H1 (cell line): Measurements from ENCODE around the gene RAB31. TPM values are rescaled to one million over a fixed set of nuclear protein-coding genes. Genes with fewer than 3 reads are reported as not detected.

Source experiments
- CTCF ChIA-PET: fragments of 300-600 bp; sonication (Branson Sonifier 250); formaldehyde crosslinking; loops from one replicate; lab custom pipeline; 2021; ENCODE audit not compliant: partially characterized antibody; lab: Charles Lee
- POLR2A ChIA-PET: fragments of 300-600 bp; sonication (Branson Sonifier 250); formaldehyde crosslinking; loops from one replicate; lab custom pipeline; 2021; ENCODE audit warnings: inconsistent platforms; ENCODE audit not compliant: partially characterized antibody; lab: Charles Lee
- DNase-seq, 2 experiments: peaks; one replicate each; pipeline versions ENCODE4 v3.0.0 to v3.0.0-alpha.2; 2010 to 2022; ENCODE audit warnings: low spot score in 2 of 2, low read depth in 1 of 2, mixed read lengths in 1 of 2
- FAIRE-seq: peaks from 2 replicates; lab custom pipeline; 2011; peaks lifted over from hg19 to GRCh38; lab: Jason Lieb, UNC
- H2AFZ ChIP-seq: 2 replicates; pipeline ENCODE4 v1.8.1; 2012; ENCODE audit warnings: low read length, inconsistent platforms
- H2AK5ac ChIP-seq: 2 replicates; pipeline ENCODE4 v1.6.1; 2013; ENCODE audit warnings: low read depth, low read length
- H2BK120ac ChIP-seq: replicated peaks from 2 replicates; pipeline ENCODE3; 2013; ENCODE audit warnings: low read depth, low read length, inconsistent platforms
- H2BK12ac ChIP-seq: 2 replicates; pipeline ENCODE4 v1.6.1; 2013; ENCODE audit warnings: low read depth, low read length
- H2BK15ac ChIP-seq: 2 replicates; pipeline ENCODE4 v1.6.1; 2013; ENCODE audit warnings: low read length
- H2BK20ac ChIP-seq: 2 replicates; pipeline ENCODE4 v1.6.1; 2013; ENCODE audit warnings: low read length
- H2BK5ac ChIP-seq: 2 replicates; pipeline ENCODE4 v1.6.1; 2013; ENCODE audit warnings: low read depth, low read length
- H3K14ac ChIP-seq: 2 replicates; pipeline ENCODE4 v1.6.1; 2013; ENCODE audit warnings: inconsistent platforms; ENCODE audit not compliant: insufficient read length
- H3K18ac ChIP-seq: 2 replicates; pipeline ENCODE4 v1.6.1; 2013; ENCODE audit warnings: low read length; ENCODE audit errors: extremely low read depth
- H3K23ac ChIP-seq: 2 replicates; pipeline ENCODE4 v1.6.1; 2013; ENCODE audit warnings: inconsistent platforms; ENCODE audit not compliant: insufficient read length
- H3K23me2 ChIP-seq: 2 replicates; pipeline ENCODE4 v1.6.1; 2013; ENCODE audit warnings: low read depth, low read length
- H3K27ac ChIP-seq: 2 replicates; pipeline ENCODE4 v1.6.1; 2011; ENCODE audit warnings: low read depth, low read length, inconsistent platforms
- H3K27me3 ChIP-seq, 4 experiments: replicated peaks in 1 of 4; 1 replicate in 1 of 4; 2 replicates in 3 of 4; pipeline versions ENCODE4 v1.6.1 to v1.8.1; 2011 to 2013; ENCODE audit warnings: low read length in 3 of 4, mild to moderate bottlenecking in 3 of 4, inconsistent platforms in 2 of 4, mixed read lengths in 2 of 4, moderate library complexity in 1 of 4; ENCODE audit not compliant: control insufficient read depth in 3 of 4, insufficient read depth in 3 of 4; ENCODE audit errors: extremely low read depth in 1 of 4
- H3K36me3 ChIP-seq, 4 experiments: 2 replicates each; pipeline versions ENCODE4 v1.6.1 to v1.8.1; 2011 to 2013; ENCODE audit warnings: mild to moderate bottlenecking in 4 of 4, low read length in 3 of 4, moderate library complexity in 2 of 4, control low read depth in 1 of 4, inconsistent platforms in 1 of 4; ENCODE audit not compliant: insufficient read depth in 4 of 4, control insufficient read depth in 2 of 4
- H3K4ac ChIP-seq: replicated peaks from 2 replicates; pipeline ENCODE3; 2013; ENCODE audit warnings: low read length, low read depth, mixed read lengths, inconsistent platforms; ENCODE audit not compliant: insufficient read length
- H3K4me1 ChIP-seq, 4 experiments: replicated peaks in 1 of 4; 1 replicate in 1 of 4; 2 replicates in 3 of 4; pipeline versions ENCODE4 v1.6.1 to v1.8.1; 2011 to 2013; ENCODE audit warnings: low read length in 3 of 4, inconsistent platforms in 2 of 4, mixed read lengths in 1 of 4; ENCODE audit not compliant: insufficient read depth in 4 of 4, control insufficient read depth in 3 of 4
- H3K4me2 ChIP-seq, 2 experiments: 2 replicates each; pipeline versions ENCODE4 v1.6.1 to v1.8.1; 2011 to 2013; ENCODE audit warnings: low read depth in 2 of 2, low read length in 2 of 2, control low read depth in 1 of 2, inconsistent platforms in 1 of 2, mild to moderate bottlenecking in 1 of 2; ENCODE audit not compliant: insufficient read depth in 1 of 2
- H3K4me3 ChIP-seq, 4 experiments: fragments of 200-600, 300-600 bp in 1 of 4; sonication (generic), shearing (Covaris generic), sonication (Bioruptor Twin) in 1 of 4; 2 replicates each; pipeline versions ENCODE4 v1.5.1 to v1.8.1; 2011 to 2016; ENCODE audit warnings: low read length in 4 of 4, low read depth in 3 of 4, control low read depth in 2 of 4, inconsistent platforms in 2 of 4, mild to moderate bottlenecking in 2 of 4, mixed read lengths in 1 of 4, moderate library complexity in 1 of 4; ENCODE audit not compliant: insufficient read depth in 2 of 4; ENCODE audit errors: extremely low read depth in 1 of 4
- H3K56ac ChIP-seq: replicated peaks from 2 replicates; pipeline ENCODE3; 2013; ENCODE audit warnings: low read depth, mild to moderate bottlenecking, mixed read lengths, low read length, inconsistent platforms; ENCODE audit not compliant: insufficient read length
- H3K79me1 ChIP-seq: 2 replicates; pipeline ENCODE4 v1.6.1; 2013; ENCODE audit warnings: low read depth, low read length, control low read depth
- H3K79me2 ChIP-seq, 2 experiments: 2 replicates each; pipeline versions ENCODE4 v1.6.1 to v1.8.1; 2012 to 2013; ENCODE audit warnings: low read length in 2 of 2, mild to moderate bottlenecking in 2 of 2, inconsistent platforms in 1 of 2; ENCODE audit not compliant: insufficient read depth in 2 of 2, control insufficient read depth in 1 of 2
- H3K9ac ChIP-seq, 4 experiments: replicated peaks in 1 of 4; 1 replicate in 1 of 4; 2 replicates in 3 of 4; pipeline versions ENCODE4 v1.6.1 to v1.8.1; 2011 to 2013; ENCODE audit warnings: low read depth in 3 of 4, low read length in 3 of 4, control low read depth in 2 of 4, mild to moderate bottlenecking in 2 of 4, moderate library complexity in 2 of 4, inconsistent platforms in 1 of 4; ENCODE audit errors: extremely low read depth in 1 of 4
- H3K9me3 ChIP-seq, 2 experiments: 2 replicates each; pipeline versions ENCODE4 v1.6.1 to v1.8.1; 2012 to 2013; ENCODE audit warnings: mild to moderate bottlenecking in 2 of 2, moderate library complexity in 2 of 2, control low read depth in 1 of 2, inconsistent platforms in 1 of 2, low read depth in 1 of 2, low read length in 1 of 2, mixed read lengths in 1 of 2; ENCODE audit not compliant: insufficient read depth in 2 of 2
- H4K20me1 ChIP-seq, 2 experiments: replicated peaks in 1 of 2; 2 replicates each; pipeline versions ENCODE3 to v1.8.1; 2011 to 2013; ENCODE audit warnings: inconsistent platforms in 2 of 2, low read length in 2 of 2, mild to moderate bottlenecking in 1 of 2; ENCODE audit not compliant: insufficient read depth in 2 of 2, control insufficient read depth in 1 of 2
- H4K5ac ChIP-seq: 2 replicates; pipeline ENCODE4 v1.6.1; 2013; ENCODE audit warnings: low read length, low read depth, mixed read lengths, inconsistent platforms; ENCODE audit not compliant: insufficient read length
- H4K8ac ChIP-seq: 2 replicates; pipeline ENCODE4 v1.8.0; 2013; ENCODE audit warnings: mild to moderate bottlenecking, moderate library complexity, low read length, inconsistent platforms; ENCODE audit not compliant: insufficient read depth; ENCODE audit errors: extremely low read depth
- H4K91ac ChIP-seq: replicated peaks from 2 replicates; pipeline ENCODE3; 2013; ENCODE audit warnings: low read length, mixed read lengths, inconsistent platforms; ENCODE audit not compliant: insufficient read length
- JUND ChIP-seq: IDR thresholded peaks from 2 replicates; pipeline ENCODE4 v1.6.1; 2011; ENCODE audit warnings: mild to moderate bottlenecking, improper control_type of control experiment, low read length
- WGBS, 2 experiments: shearing (Covaris generic) in 1 of 2; methylation state at CpG; one replicate each; pipeline versions ENCODE4 v1.1.6 to v1.1.7; 2013 to 2015; ENCODE audit warnings: low lambda C conversion rate in 2 of 2, mixed read lengths in 2 of 2, inconsistent platforms in 1 of 2, low coverage in 1 of 2, missing lambda C conversion rate in 1 of 2; ENCODE audit not compliant: insufficient replicate concordance in 2 of 2, insufficient coverage in 1 of 2, insufficient read length in 1 of 2; ENCODE audit errors: extremely low coverage in 1 of 2, missing lambda C conversion rate in 1 of 2; 5-methylcytosine and 5-hydroxymethylcytosine counted together
- polyA plus RNA-seq, 7 experiments: library from polyadenylated mRNA; depleted of rRNA in 3 of 7; stranded (reverse) in 5 of 7; unstranded in 2 of 7; fragments of >200 nt in 5 of 7; fragments of 200-250 nt in 2 of 7; gene quantifications; 1 replicate in 5 of 7; 2 replicates in 1 of 7; 4 replicates in 1 of 7; pipeline versions ENCODE4 v1.2.1 to v1.2.3, GENCODE V29; 2011 to 2013; ENCODE audit warnings: missing spikeins in 2 of 7, mixed read lengths in 2 of 7
- total RNA-seq: library from RNA; stranded (reverse); fragmentation: NEBNext Ultra II Directional; extraction: Animal tissue kit (Norgen Biotek cat#: 25700); gene quantifications from 2 replicates; pipeline ENCODE4 v1.2.1, GENCODE V29; 2021

Gene RAB31
- total and polyA plus RNA-seq, 2 of the 8 experiments (the other 6 are each of a cell fraction or from before 2014, with no cell fraction given): 15.2 to 40.9 TPM

GRCh38 chr18:9753846-9754245, 45.7 kb downstream of the RAB31 start:
- H2AFZ ChIP-seq: no peak overlapping the region
- ChIA-PET CTCF (no interaction called here), POLR2A (no interaction called here)
- H3K23me2 ChIP-seq: no peaks in the 10 kb centered on the region
- H2BK5ac ChIP-seq: no peak overlapping the region
- 96% methylated on average over 7 of the region's 7 CpGs; no CpG with 5 or more reads in 1 of the 2 experiments for WGBS, 2 experiments
- H3K27ac ChIP-seq: no peak overlapping the region
- no peaks in the 10 kb centered on the region for H4K20me1 ChIP-seq
- H3K4me2 ChIP-seq: no peak overlapping the region
- H2AK5ac ChIP-seq: no peak overlapping the region
- DNase-seq: no peak
- H3K36me3 ChIP-seq: no peaks in the 10 kb centered on the region; a peak in 1 of 8 replicates
- H4K91ac ChIP-seq: no peak overlapping the region
- no peak overlapping the region for H3K9ac ChIP-seq
- no peak for FAIRE-seq
- no peaks in the 10 kb centered on the region; the same call in 1 of the 2 replicates for H3K79me1 ChIP-seq
- H3K14ac ChIP-seq: no peak overlapping the region
- H3K27me3 ChIP-seq: no peaks in the 10 kb centered on the region
- no peak overlapping the region for H3K18ac ChIP-seq
- no peak overlapping the region for H2BK120ac ChIP-seq
- H2BK15ac ChIP-seq: no peak overlapping the region
- H3K56ac ChIP-seq: no peak overlapping the region
- H3K79me2 ChIP-seq: no peaks in the 10 kb centered on the region
- H4K8ac ChIP-seq: no peak overlapping the region
- TF ChIP-seq JUND: no peak
- TF ChIP-seq, all 59 proteins: peak for 0
- H3K23ac ChIP-seq: no peak overlapping the region
- no peak overlapping the region for H3K4me3 ChIP-seq
- no peak overlapping the region for H3K4ac ChIP-seq
- no peaks in the 10 kb centered on the region for H3K9me3 ChIP-seq
- no peak overlapping the region for H2BK12ac ChIP-seq
- no peak overlapping the region for H4K5ac ChIP-seq
- H3K4me1 ChIP-seq: no peaks in the 10 kb centered on the region
- H2BK20ac ChIP-seq: no peak overlapping the region
